ENCODE data around the gene PAQR5. TPM values are rescaled to one million over a fixed set of nuclear protein-coding genes. Genes with fewer than 3 reads are reported as not detected.

Gene PAQR5
- total and polyA plus RNA-seq, 9 of the 15 experiments (the other 6 are each of a cell fraction or from before 2014, with no cell fraction given): 0.04 to 0.08 TPM; not detected in 7

GRCh38 chr15:69265347-69265955 is 33.3 kb upstream of the PAQR5 start (continued):
- TF ChIP-seq, protein P1, sequence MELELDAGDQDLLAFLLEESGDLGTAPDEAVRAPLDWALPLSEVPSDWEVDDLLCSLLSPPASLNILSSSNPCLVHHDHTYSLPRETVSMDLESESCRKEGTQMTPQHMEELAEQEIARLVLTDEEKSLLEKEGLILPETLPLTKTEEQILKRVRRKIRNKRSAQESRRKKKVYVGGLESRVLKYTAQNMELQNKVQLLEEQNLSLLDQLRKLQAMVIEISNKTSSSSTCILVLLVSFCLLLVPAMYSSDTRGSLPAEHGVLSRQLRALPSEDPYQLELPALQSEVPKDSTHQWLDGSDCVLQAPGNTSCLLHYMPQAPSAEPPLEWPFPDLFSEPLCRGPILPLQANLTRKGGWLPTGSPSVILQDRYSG (tag; conservative IDR thresholded peaks at IDR 0.05; ENCODE audit: low read depth): no peak
- peak; percentile 25 to 67 (median 32); a peak in 3 of 6 replicates for TF ChIP-seq CTCF (IDR thresholded peaks at IDR 0.05 in 2 of 3, conservative IDR thresholded peaks at IDR 0.05 in 1 of 3; ENCODE audit: insufficient read depth in 2 of 3, low read depth in 1 of 3, low read length in 3 of 3)

- H3K4me3 ChIP-seq: no peak overlapping the region
- no peaks in the 10 kb centered on the region for H3K9me1 ChIP-seq (ENCODE audit: control insufficient read depth, insufficient read depth, low read length)
- ChIA-PET POLR2A (no interaction called here), CTCF (ENCODE audit: low intra/inter-chr PET ratio) (no interaction called here)
- no peak overlapping the region for H3K27ac ChIP-seq (ENCODE audit: extremely low read depth, low read depth, low read length)
- H3K4me1 ChIP-seq (replicated peaks in 1 of 2; ENCODE audit: control insufficient read depth in 2 of 2, insufficient read depth in 2 of 2, low read length in 2 of 2): no peaks in the 10 kb centered on the region
- no peaks in the 10 kb centered on the region for H3K79me2 ChIP-seq (ENCODE audit: control insufficient read depth, insufficient read depth, low read length)
- no peak overlapping the region for H3K4me2 ChIP-seq (ENCODE audit: insufficient read depth, low read length)
- intact Hi-C loops (cut with micrococcal nuclease) (no loop called here), in situ Hi-C loops (cut with MboI) (no loop called here)
- no peak for DNase-seq (ENCODE audit: extremely low read depth in 1 of 4, low spot score in 3 of 4)
- H4K20me1 ChIP-seq (replicated peaks; ENCODE audit: control insufficient read depth, insufficient read depth, low read length): no peaks in the 10 kb centered on the region
- no peak overlapping the region for H2AFZ ChIP-seq (ENCODE audit: low read depth, low read length)
- no peak for ATAC-seq
- no peak for FAIRE-seq
- H3K9me3 ChIP-seq (replicated peaks; ENCODE audit: control insufficient read depth, insufficient read depth, low read depth, low read length): no peaks in the 10 kb centered on the region
- no peaks in the 10 kb centered on the region for H3K36me3 ChIP-seq (ENCODE audit: control insufficient read depth, insufficient read depth, low read length)
- H3K9ac ChIP-seq (ENCODE audit: insufficient read depth in 1 of 2, low read depth in 2 of 2, low read length in 2 of 2): no peak overlapping the region
- no TSS peak for BruUV-seq (replicated peaks)
- H3K27me3 ChIP-seq (ENCODE audit: control insufficient read depth in 2 of 2, insufficient read depth in 2 of 2, low read length in 2 of 2): peaks cover 13 to 30% of the 10 kb centered on the region in 2 experiments; a peak in 4 of 5 replicates
- TF ChIP-seq NELFE (IDR thresholded peaks at IDR 0.05; ENCODE audit: insufficient read depth, insufficient read length): no peak
- no peak for TF ChIP-seq GTF2A2 (tag; IDR thresholded peaks at IDR 0.05)
- no peak for TF ChIP-seq ZNF133 (CRISPR knock-in tag; IDR thresholded peaks at IDR 0.05)
- no peak for TF ChIP-seq HDAC3 (IDR thresholded peaks at IDR 0.05; ENCODE audit: borderline replicate concordance, partially characterized antibody)
- no peak for TF ChIP-seq ZNF174 (CRISPR knock-in tag; IDR thresholded peaks at IDR 0.05)
- TF ChIP-seq RHOXF2B (CRISPR knock-in tag; conservative IDR thresholded peaks at IDR 0.05): no peak
- TF ChIP-seq ZNF3 (CRISPR knock-in tag; IDR thresholded peaks at IDR 0.05): no peak
- no peak for TF ChIP-seq KDM1A (IDR thresholded peaks at IDR 0.05)
- no peak for TF ChIP-seq CCAR2 (IDR thresholded peaks at IDR 0.05; ENCODE audit: low read depth, low read length)
- no peak for TF ChIP-seq RREB1 (CRISPR knock-in tag; IDR thresholded peaks at IDR 0.05)
Measured at GRCh38 chr15:69271217-69271616, 27.5 kb upstream of the PAQR5 start.
